ENCODE measurements around the gene DCDC2C. TPM values are rescaled to one million over a fixed set of nuclear protein-coding genes. Genes with fewer than 3 reads are reported as not detected.

Gene DCDC2C
- polyA plus RNA-seq, 1 donor = 0.33 TPM

DNA sequence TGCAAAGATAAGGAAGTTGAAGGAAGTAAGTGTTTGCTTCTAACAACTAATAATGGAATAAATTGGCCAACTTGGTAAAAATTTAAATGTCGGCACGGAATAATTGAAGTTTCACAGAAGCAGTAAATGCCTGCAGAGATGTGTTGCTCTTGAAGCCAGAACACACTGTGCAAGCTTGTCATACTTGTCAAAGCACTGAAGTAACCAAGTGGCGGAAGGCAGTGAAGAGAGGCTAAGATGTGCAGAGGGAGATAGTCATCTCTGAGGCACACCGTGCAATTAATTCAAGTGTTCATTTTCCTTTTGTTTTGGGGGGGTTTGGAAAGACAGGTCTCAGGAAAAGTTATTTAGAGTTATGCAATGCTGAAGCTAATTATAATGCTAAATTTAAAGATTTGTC, 5.2 kb downstream of the DCDC2C start:
- Histone ChIP-seq H3K4me3 (ENCODE audit: low read length) (no peak overlapping the region), H3K27ac (ENCODE audit: low read length) (no peak overlapping the region), H3K4me1 (ENCODE audit: control insufficient read depth, insufficient read depth, low read length) (no peaks in the 10 kb centered on the region), H3K27me3 (ENCODE audit: control insufficient read depth, insufficient read depth, low read length) (peaks cover 13% of the 10 kb centered on the region), H3K36me3 (ENCODE audit: control insufficient read depth, insufficient read depth, low read length) (no peaks in the 10 kb centered on the region), H3K9me3 (ENCODE audit: control insufficient read depth, low read depth, low read length) (peaks cover 3% of the 10 kb centered on the region)
- no peak for DNase-seq
- WGBS (ENCODE audit: insufficient coverage, low lambda C conversion rate) = 100% methylated on average over 1 of the region's 4 CpGs

DNA sequence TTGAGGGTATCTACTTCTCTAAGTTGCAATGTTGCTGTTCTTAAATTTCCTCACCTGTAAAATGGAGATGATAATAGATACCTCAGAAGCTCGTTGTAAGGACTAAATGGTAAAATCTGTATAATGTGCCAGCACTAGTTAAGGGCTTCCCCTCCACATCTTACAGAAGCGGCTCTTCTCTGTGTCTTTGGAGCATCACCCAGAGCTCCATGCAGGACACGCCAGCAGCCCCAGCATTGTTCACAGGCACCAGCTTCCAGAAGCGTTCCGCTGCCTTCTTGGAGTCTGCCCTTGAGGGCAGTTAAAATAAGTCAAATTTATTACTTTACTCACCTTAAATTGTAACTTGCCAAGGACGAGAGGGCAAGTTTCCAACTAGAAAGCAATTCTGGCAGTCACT, 5.8 kb downstream of the DCDC2C start:
- no peak for DNase-seq
- Histone ChIP-seq H3K4me1 (ENCODE audit: control insufficient read depth, insufficient read depth, low read length) (no peaks in the 10 kb centered on the region), H3K4me3 (ENCODE audit: low read length) (no peak overlapping the region), H3K27ac (ENCODE audit: low read length) (no peak overlapping the region), H3K36me3 (ENCODE audit: control insufficient read depth, insufficient read depth, low read length) (no peaks in the 10 kb centered on the region), H3K9me3 (ENCODE audit: control insufficient read depth, low read depth, low read length) (no peaks in the 10 kb centered on the region), H3K27me3 (ENCODE audit: control insufficient read depth, insufficient read depth, low read length) (peaks cover 7% of the 10 kb centered on the region)
- 60% methylated on average over 1 of the region's 6 CpGs for WGBS (ENCODE audit: insufficient coverage, low lambda C conversion rate)

DNA sequence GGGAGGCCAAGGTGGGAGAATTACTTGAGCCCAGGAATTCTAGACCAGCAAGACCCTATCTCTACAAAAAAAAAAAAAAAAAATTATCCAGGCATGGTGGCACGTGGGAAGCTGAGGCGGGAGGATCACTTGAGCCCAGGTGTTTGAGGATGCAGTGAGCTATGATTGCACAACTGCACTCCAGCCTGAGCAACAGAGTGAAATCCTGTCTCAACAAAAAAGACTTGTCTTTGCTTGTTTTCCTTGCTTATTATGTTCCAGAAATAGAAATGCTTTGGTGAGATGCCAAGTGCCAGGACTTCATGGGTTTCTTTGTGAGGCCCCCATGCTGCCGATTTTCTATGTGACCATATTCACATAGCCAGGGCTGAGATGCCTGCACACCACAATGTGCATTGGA, 9.0 kb downstream of the DCDC2C start:
- Histone ChIP-seq H3K9me3 (ENCODE audit: control insufficient read depth, low read depth, low read length) (no peaks in the 10 kb centered on the region), H3K27me3 (ENCODE audit: control insufficient read depth, insufficient read depth, low read length) (no peaks in the 10 kb centered on the region), H3K4me3 (ENCODE audit: low read length) (no peak overlapping the region), H3K4me1 (ENCODE audit: control insufficient read depth, insufficient read depth, low read length) (no peaks in the 10 kb centered on the region), H3K27ac (ENCODE audit: low read length) (no peak overlapping the region), H3K36me3 (ENCODE audit: control insufficient read depth, insufficient read depth, low read length) (no peaks in the 10 kb centered on the region)
- WGBS (ENCODE audit: insufficient coverage, low lambda C conversion rate) = no CpG with 5 or more reads among the region's 3 CpGs
- DNase-seq = no peak

DNA sequence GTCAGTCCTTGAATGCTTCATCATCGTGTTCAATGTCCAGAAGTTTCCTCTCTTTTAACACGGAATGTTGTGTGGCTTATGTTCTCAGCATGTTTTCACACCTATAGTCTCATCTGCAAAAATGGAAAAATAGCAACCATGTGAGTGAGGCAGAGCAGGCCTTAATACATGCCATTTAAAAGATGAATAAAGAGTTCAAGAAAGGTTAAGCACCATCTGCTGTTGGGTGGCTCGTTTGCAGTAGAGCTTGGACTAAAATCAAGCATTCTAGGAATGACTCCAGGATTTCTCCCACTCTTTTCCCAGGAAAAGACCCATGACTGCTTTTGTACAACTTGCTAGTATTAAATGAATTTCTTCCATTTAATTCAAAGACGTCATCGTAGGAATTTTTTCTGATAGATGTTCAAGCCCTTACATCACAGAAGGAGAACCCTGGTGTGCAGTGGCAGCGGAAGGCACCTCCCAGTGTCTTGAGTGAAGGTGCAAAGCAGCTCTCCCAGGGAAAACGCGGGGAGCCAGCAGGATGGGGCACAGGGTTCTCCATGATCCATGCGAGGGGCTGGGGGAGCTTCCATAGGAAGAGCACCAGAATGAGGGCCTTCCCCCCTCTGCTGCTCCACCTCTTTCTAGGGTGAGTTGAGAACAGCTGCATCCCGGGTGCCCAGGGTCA, 9.6 kb downstream of the DCDC2C start:
- 100% methylated on average over 2 of the region's 10 CpGs for WGBS (ENCODE audit: insufficient coverage, low lambda C conversion rate)
- no peaks in the 10 kb centered on the region for H3K36me3 ChIP-seq (ENCODE audit: control insufficient read depth, insufficient read depth, low read length)
- H3K9me3 ChIP-seq (ENCODE audit: control insufficient read depth, low read depth, low read length) = no peaks in the 10 kb centered on the region
- no peaks in the 10 kb centered on the region for H3K27me3 ChIP-seq (ENCODE audit: control insufficient read depth, insufficient read depth, low read length)
- no peak for DNase-seq
- H3K4me1 ChIP-seq (ENCODE audit: control insufficient read depth, insufficient read depth, low read length) = no peaks in the 10 kb centered on the region
- no peak overlapping the region for H3K27ac ChIP-seq (ENCODE audit: low read length)
- H3K4me3 ChIP-seq (ENCODE audit: low read length) = no peak overlapping the region

DNA sequence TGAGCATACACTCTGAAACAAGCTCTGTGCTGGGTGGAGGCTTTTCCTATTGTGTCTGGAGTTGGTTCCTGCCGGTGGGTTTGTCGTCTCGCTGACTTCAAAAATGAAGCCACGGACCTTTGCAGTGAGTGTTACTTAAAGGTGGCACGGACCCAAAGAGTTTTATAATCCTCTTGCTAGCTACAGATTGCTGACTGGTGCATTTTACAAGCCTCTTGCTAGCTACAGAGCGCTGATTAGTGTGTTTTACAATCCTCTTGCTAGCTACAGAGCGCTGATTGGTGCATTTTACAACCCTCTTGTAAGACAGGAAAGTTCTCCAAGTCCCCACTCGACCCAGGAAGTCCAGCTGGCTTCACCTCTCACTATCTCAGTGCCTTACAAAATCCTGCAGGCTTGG, 15.3 kb downstream of the DCDC2C start:
- no peak for DNase-seq
- Histone ChIP-seq H3K4me1 (ENCODE audit: control insufficient read depth, insufficient read depth, low read length) (no peaks in the 10 kb centered on the region), H3K36me3 (ENCODE audit: control insufficient read depth, insufficient read depth, low read length) (no peaks in the 10 kb centered on the region), H3K27me3 (ENCODE audit: control insufficient read depth, insufficient read depth, low read length) (no peaks in the 10 kb centered on the region), H3K4me3 (ENCODE audit: low read length) (no peak overlapping the region), H3K9me3 (ENCODE audit: control insufficient read depth, low read depth, low read length) (no peaks in the 10 kb centered on the region), H3K27ac (ENCODE audit: low read length) (no peak overlapping the region)
- 80% methylated on average over 1 of the region's 8 CpGs for WGBS (ENCODE audit: insufficient coverage, low lambda C conversion rate)

DNA sequence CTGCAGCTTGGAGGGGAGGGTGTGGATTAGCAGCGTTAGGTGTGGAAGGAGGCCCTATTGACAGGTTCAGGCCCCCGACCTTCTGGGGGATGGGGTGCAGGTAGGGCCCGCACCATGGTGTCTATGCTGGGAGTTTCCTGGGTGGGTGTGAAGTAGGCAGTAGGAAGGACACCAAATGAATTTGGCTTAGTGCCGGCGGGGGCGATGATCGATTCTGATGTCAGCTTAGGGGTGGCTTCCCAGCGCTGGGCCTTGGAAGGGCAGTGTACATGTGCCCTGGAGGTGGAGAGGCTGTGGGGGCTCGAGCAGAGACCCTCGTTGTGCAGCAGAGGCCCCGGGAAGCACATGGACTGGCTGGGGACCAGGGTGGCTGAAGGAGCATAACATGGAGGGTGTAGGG, 21.6 kb downstream of the DCDC2C start:
- Histone ChIP-seq H3K4me3 (ENCODE audit: low read length) (no peak overlapping the region), H3K36me3 (ENCODE audit: control insufficient read depth, insufficient read depth, low read length) (no peaks in the 10 kb centered on the region), H3K9me3 (ENCODE audit: control insufficient read depth, low read depth, low read length) (no peaks in the 10 kb centered on the region), H3K27ac (ENCODE audit: low read length) (no peak overlapping the region), H3K4me1 (ENCODE audit: control insufficient read depth, insufficient read depth, low read length) (no peaks in the 10 kb centered on the region), H3K27me3 (ENCODE audit: control insufficient read depth, insufficient read depth, low read length) (no peaks in the 10 kb centered on the region)
- DNase-seq = no peak
- no CpG with 5 or more reads among the region's 11 CpGs for WGBS (ENCODE audit: insufficient coverage, low lambda C conversion rate)

DNA sequence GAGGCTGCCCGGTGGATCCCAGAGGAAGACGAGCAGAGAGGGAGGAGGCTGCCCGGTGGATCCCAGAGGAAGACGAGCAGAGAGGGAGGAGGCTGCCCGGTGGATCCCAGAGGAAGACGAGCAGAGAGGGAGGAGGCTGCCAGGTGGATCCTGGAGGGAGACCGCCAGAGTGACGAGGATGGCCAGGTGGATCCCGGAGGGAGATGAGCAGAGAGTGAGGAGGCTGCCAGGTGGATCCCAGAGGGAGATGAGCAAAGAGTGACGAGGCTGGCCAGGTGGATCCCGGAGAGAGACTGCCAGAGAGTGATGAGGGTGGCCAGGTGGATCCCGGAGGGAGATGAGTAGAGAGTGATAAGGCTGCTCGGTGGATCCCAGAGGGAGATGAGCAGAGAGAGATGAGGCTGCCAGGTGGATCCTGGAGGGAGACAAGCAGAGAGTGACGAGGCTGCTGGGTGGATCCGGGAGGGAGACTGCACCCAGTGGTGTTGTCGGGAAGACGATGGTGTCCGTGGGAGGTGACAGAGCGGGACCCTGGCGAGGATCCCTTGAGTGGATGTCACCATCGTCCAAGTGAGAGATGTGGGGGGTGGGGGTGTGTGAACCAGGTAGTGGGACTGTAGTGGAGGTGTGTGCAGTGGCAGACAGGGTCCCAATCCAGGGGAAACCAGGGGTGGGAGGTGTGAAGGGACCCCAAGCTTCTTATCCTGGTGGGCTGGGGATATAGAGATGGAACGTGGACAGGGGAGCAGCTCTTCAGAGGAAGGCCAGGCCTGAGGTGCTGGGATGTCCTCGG, 22.3 kb downstream of the DCDC2C start:
- Histone ChIP-seq H3K9me3 (ENCODE audit: control insufficient read depth, low read depth, low read length) (no peaks in the 10 kb centered on the region), H3K4me3 (ENCODE audit: low read length) (no peak overlapping the region), H3K27me3 (ENCODE audit: control insufficient read depth, insufficient read depth, low read length) (no peaks in the 10 kb centered on the region), H3K4me1 (ENCODE audit: control insufficient read depth, insufficient read depth, low read length) (no peaks in the 10 kb centered on the region), H3K27ac (ENCODE audit: low read length) (no peak overlapping the region), H3K36me3 (ENCODE audit: control insufficient read depth, insufficient read depth, low read length) (no peaks in the 10 kb centered on the region)
- no CpG with 5 or more reads among the region's 23 CpGs for WGBS (ENCODE audit: insufficient coverage, low lambda C conversion rate)
- DNase-seq = no peak

DNA sequence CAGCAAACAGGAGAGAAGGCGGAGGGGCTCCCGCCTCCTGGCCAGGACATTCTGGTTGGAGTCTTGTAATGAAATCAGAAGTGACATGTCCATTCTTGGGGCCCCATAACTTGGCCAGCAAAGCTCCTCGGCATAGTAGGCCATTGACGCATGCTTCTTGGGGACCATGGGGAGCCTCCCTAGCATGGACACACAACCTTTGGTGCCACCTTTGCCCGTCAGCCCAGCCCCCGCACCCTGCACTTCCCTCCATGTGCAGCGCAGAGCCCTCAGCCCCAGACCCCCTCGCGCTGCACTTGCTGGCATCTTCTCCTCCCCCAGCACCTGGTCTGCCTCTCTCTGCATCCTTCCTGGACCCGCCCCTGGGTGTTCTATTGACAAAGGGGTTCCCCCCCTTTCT, 23.1 kb downstream of the DCDC2C start:
- Histone ChIP-seq H3K4me1 (ENCODE audit: control insufficient read depth, insufficient read depth, low read length) (no peaks in the 10 kb centered on the region), H3K9me3 (ENCODE audit: control insufficient read depth, low read depth, low read length) (no peaks in the 10 kb centered on the region), H3K27ac (ENCODE audit: low read length) (no peak overlapping the region), H3K27me3 (ENCODE audit: control insufficient read depth, insufficient read depth, low read length) (no peaks in the 10 kb centered on the region), H3K4me3 (ENCODE audit: low read length) (no peak overlapping the region), H3K36me3 (ENCODE audit: control insufficient read depth, insufficient read depth, low read length) (no peaks in the 10 kb centered on the region)
- DNase-seq = no peak
- WGBS (ENCODE audit: insufficient coverage, low lambda C conversion rate) = no CpG with 5 or more reads among the region's 10 CpGs

DNA sequence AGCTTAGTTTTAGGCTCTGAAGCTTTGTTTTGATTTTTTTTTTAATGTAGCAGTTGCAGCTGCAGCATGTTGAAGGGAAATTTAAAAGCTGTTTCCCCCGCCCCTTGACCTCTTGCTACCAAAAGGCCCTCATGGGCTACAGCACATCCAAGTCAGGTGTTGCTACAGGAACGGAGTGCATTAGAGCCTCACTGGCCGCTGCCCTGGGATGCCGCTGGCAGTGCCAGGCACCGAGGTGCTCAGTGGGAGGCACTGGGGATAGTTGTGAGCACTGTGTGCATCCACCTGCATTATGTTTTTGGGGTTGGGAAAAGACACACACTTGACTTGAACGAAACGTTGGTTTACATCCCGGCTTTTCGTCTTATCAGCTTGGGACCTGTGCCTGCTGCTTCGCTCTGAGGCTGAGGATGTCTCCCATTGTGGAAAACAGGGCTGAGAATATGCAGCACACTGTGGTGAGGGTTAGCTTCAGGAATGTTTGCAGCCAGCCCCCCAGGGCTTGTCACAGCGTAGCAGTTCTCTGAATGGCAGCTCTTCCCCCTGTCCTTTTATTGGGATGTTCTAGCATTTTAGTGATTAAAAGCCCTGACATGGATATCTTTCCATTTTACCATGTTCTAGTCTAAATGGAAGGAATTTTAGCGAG, 24.1 kb downstream of the DCDC2C start:
- Histone ChIP-seq H3K9me3 (ENCODE audit: control insufficient read depth, low read depth, low read length) (no peaks in the 10 kb centered on the region), H3K36me3 (ENCODE audit: control insufficient read depth, insufficient read depth, low read length) (no peaks in the 10 kb centered on the region), H3K4me1 (ENCODE audit: control insufficient read depth, insufficient read depth, low read length) (no peaks in the 10 kb centered on the region), H3K4me3 (ENCODE audit: low read length) (no peak overlapping the region), H3K27me3 (ENCODE audit: control insufficient read depth, insufficient read depth, low read length) (no peaks in the 10 kb centered on the region), H3K27ac (ENCODE audit: low read length) (no peak overlapping the region)
- WGBS (ENCODE audit: insufficient coverage, low lambda C conversion rate) = 82% methylated on average over 2 of the region's 12 CpGs
- DNase-seq = no peak

DNA sequence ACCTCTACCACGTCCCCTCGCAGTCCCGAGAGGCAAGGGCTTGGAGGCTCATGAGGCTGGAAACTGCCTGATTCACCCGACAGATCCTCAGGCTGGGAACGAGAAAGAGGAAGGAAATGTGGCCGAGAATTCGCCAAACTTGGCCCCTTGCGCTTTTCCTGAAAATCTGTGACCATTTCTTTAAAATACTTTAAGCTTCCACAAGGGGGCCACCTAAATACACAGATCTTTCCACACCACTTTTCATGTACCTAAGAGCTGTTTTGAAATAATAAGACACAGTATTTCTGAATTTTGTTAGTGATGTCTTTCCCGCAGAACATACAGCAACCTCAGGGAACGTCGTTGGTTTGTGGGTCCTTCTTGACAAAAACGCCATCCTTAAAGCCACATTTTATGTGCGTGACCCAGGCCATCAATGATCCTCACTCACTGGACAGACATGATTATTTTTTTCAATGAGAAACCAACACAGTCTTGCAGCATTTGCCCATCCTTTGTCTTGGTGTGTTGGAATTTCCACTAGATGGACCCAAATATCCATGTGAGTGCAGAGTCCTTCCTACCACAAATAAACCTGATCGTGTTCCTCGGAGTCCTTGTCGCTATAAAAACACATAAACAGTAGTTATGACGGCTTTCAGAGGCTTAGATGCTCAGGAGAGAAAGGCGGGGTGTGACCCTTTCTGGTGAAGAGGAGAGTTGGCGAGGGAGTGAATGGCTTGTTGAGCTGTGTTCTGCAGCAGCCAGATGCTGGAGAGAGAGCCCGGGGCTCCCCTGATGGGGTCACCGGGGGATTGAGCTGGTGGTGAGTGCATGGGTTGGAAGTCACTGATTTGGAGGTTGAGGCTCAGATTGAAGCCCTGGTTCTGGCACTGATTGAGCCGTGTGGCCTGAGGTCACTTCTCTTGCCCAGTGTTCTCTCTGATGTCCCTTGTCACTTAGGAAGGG, 25.0 kb downstream of the DCDC2C start:
- H3K4me1 ChIP-seq (ENCODE audit: control insufficient read depth, insufficient read depth, low read length) = no peaks in the 10 kb centered on the region
- no CpG with 5 or more reads among the region's 22 CpGs for WGBS (ENCODE audit: insufficient coverage, low lambda C conversion rate)
- peak in 1 of 2 donors; percentile 32 for DNase-seq

More for the DNA sequence above, 25.0 kb downstream of the DCDC2C start:
- no peak overlapping the region for H3K4me3 ChIP-seq (ENCODE audit: low read length)
- no peak overlapping the region for H3K27ac ChIP-seq (ENCODE audit: low read length)
- H3K36me3 ChIP-seq (ENCODE audit: control insufficient read depth, insufficient read depth, low read length) = no peaks in the 10 kb centered on the region
- H3K9me3 ChIP-seq (ENCODE audit: control insufficient read depth, low read depth, low read length) = no peaks in the 10 kb centered on the region
- H3K27me3 ChIP-seq (ENCODE audit: control insufficient read depth, insufficient read depth, low read length) = no peaks in the 10 kb centered on the region

All from large intestine (tissue), 3 donors.